ENCODE results near the gene DDA1.
A peak's percentile ranks its signal among the peaks of the same experiment; 100 is the strongest.

The DDA1 gene

DNA sequence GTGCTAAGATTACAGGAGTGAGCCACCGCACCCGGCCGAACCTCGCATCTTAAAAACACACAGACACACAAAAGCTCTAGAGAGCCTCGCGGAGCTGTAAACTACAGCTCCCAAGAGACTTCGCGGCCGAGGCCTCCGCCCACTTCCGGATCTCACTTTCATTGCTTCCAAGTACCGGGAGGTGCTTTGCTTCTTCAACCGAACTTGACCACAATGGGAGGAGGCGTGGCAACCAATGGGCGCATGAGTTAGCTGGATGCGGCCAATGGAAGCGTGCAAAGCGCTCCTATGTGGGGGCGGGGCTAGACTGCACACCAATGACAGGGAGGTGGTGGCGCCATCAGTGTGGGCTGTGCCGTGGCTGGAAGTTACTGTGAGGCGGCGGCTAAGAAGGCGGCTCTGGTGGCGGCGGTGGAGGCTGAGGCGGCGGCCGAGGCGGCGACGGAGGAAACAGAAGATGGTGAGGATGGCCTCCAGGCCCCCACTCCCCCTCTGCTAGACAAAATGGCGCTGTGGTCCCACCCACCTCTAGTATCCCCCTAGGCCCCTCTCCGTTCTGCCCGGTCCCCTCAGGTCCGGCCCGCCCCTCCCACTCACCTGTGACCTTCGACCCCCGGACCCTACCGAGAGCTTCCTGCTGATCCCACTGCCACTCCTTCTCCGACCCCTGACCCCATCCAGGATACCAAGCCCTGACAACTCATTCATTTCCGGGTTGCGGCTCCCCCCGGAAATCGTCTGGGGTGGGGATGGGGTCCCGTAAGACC is at the start of gene DDA1 (continued):
- TF ChIP-seq, protein P1, sequence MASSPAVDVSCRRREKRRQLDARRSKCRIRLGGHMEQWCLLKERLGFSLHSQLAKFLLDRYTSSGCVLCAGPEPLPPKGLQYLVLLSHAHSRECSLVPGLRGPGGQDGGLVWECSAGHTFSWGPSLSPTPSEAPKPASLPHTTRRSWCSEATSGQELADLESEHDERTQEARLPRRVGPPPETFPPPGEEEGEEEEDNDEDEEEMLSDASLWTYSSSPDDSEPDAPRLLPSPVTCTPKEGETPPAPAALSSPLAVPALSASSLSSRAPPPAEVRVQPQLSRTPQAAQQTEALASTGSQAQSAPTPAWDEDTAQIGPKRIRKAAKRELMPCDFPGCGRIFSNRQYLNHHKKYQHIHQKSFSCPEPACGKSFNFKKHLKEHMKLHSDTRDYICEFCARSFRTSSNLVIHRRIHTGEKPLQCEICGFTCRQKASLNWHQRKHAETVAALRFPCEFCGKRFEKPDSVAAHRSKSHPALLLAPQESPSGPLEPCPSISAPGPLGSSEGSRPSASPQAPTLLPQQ (tag by site-specific recombination; IDR thresholded peaks at IDR 0.05) = peak; percentile 64
- TF ChIP-seq ZNF391 (tag by site-specific recombination; IDR thresholded peaks at IDR 0.05; ENCODE audit: borderline replicate concordance, low read depth) (no peak; the same call in 1 of the 2 replicates), ZNF48 (tag by site-specific recombination; IDR thresholded peaks at IDR 0.05) (no peak), ZNF394 (tag by site-specific recombination; IDR thresholded peaks at IDR 0.05; ENCODE audit: borderline replicate concordance) (peak; percentile 54; the same call in 1 of the 2 replicates), ZBTB7A (tag by site-specific recombination; IDR thresholded peaks at IDR 0.05; ENCODE audit: low read depth) (peak; percentile 93), ZNF2 (tag by site-specific recombination; IDR thresholded peaks at IDR 0.05) (no peak), ZNF677 (tag by site-specific recombination; IDR thresholded peaks at IDR 0.05) (no peak), ZSCAN30 (tag by site-specific recombination; IDR thresholded peaks at IDR 0.05) (no peak), RBAK (tag by site-specific recombination; IDR thresholded peaks at IDR 0.05) (no peak), ZNF596 (tag by site-specific recombination; IDR thresholded peaks at IDR 0.05) (no peak), HOXA7 (CRISPR knock-in tag; IDR thresholded peaks at IDR 0.05; ENCODE audit: borderline replicate concordance) (no peak), ZNF843 (tag by site-specific recombination; IDR thresholded peaks at IDR 0.05) (0 out of 2 replicates have a peak, but pooled peaks have one; percentile 27), ZNF707 (tag by site-specific recombination; IDR thresholded peaks at IDR 0.05) (no peak), ZIC2 (tag by site-specific recombination; IDR thresholded peaks at IDR 0.05) (no peak), ZNF626 (tag by site-specific recombination; IDR thresholded peaks at IDR 0.05) (no peak), REPIN1 (tag by site-specific recombination; IDR thresholded peaks at IDR 0.05; ENCODE audit: low read depth) (no peak), EGR2 (tag by site-specific recombination; IDR thresholded peaks at IDR 0.05; ENCODE audit: low read depth) (peak; percentile 91), KLF1 (tag by site-specific recombination; IDR thresholded peaks at IDR 0.05) (peak; percentile 66; the same call in 1 of the 2 replicates), ZNF248 (tag by site-specific recombination; IDR thresholded peaks at IDR 0.05) (no peak), HOXD13 (CRISPR knock-in tag; IDR thresholded peaks at IDR 0.05; ENCODE audit: borderline replicate concordance) (no peak), ZNF214 (tag by site-specific recombination; IDR thresholded peaks at IDR 0.05; ENCODE audit: borderline replicate concordance) (no peak), ZNF585B (tag by site-specific recombination; IDR thresholded peaks at IDR 0.05) (no peak), ZEB2 (tag by site-specific recombination; IDR thresholded peaks at IDR 0.05) (peak; percentile 70; the same call in 1 of the 2 replicates), ZNF654 (tag by site-specific recombination; IDR thresholded peaks at IDR 0.05; ENCODE audit: low read depth) (no peak), ZSCAN16 (tag by site-specific recombination; IDR thresholded peaks at IDR 0.05) (no peak), KLF9 (tag by site-specific recombination; IDR thresholded peaks at IDR 0.05; ENCODE audit: low read depth) (peak; percentile 85), ZNF239 (tag by site-specific recombination; IDR thresholded peaks at IDR 0.05) (no peak), IKZF3 (tag by site-specific recombination; IDR thresholded peaks at IDR 0.05) (0 out of 2 replicates have a peak, but pooled peaks have one; percentile 20), ZBTB17 (tag by site-specific recombination; IDR thresholded peaks at IDR 0.05) (0 out of 2 replicates have a peak, but pooled peaks have one; percentile 24), ZNF16 (tag by site-specific recombination; IDR thresholded peaks at IDR 0.05; ENCODE audit: low read depth) (no peak), ZNF830 (tag by site-specific recombination; IDR thresholded peaks at IDR 0.05; ENCODE audit: low read depth) (no peak), ZNF133 (tag by site-specific recombination; IDR thresholded peaks at IDR 0.05) (no peak)
- TF ChIP-seq, protein P2, sequence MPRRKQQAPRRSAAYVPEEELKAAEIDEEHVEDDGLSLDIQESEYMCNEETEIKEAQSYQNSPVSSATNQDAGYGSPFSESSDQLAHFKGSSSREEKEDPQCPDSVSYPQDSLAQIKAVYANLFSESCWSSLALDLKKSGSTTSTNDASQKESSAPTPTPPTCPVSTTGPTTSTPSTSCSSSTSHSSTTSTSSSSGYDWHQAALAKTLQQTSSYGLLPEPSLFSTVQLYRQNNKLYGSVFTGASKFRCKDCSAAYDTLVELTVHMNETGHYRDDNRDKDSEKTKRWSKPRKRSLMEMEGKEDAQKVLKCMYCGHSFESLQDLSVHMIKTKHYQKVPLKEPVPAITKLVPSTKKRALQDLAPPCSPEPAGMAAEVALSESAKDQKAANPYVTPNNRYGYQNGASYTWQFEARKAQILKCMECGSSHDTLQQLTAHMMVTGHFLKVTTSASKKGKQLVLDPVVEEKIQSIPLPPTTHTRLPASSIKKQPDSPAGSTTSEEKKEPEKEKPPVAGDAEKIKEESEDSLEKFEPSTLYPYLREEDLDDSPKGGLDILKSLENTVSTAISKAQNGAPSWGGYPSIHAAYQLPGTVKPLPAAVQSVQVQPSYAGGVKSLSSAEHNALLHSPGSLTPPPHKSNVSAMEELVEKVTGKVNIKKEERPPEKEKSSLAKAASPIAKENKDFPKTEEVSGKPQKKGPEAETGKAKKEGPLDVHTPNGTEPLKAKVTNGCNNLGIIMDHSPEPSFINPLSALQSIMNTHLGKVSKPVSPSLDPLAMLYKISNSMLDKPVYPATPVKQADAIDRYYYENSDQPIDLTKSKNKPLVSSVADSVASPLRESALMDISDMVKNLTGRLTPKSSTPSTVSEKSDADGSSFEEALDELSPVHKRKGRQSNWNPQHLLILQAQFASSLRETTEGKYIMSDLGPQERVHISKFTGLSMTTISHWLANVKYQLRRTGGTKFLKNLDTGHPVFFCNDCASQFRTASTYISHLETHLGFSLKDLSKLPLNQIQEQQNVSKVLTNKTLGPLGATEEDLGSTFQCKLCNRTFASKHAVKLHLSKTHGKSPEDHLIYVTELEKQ (tag by site-specific recombination; IDR thresholded peaks at IDR 0.05; ENCODE audit: borderline replicate concordance) = no peak
- TF ChIP-seq, protein P3, sequence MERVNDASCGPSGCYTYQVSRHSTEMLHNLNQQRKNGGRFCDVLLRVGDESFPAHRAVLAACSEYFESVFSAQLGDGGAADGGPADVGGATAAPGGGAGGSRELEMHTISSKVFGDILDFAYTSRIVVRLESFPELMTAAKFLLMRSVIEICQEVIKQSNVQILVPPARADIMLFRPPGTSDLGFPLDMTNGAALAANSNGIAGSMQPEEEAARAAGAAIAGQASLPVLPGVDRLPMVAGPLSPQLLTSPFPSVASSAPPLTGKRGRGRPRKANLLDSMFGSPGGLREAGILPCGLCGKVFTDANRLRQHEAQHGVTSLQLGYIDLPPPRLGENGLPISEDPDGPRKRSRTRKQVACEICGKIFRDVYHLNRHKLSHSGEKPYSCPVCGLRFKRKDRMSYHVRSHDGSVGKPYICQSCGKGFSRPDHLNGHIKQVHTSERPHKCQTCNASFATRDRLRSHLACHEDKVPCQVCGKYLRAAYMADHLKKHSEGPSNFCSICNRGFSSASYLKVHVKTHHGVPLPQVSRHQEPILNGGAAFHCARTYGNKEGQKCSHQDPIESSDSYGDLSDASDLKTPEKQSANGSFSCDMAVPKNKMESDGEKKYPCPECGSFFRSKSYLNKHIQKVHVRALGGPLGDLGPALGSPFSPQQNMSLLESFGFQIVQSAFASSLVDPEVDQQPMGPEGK (tag by site-specific recombination; IDR thresholded peaks at IDR 0.05) = peak; percentile 72

Measured in HEK293 (cell line).